ENCODE results near the gene PTEN.

Gene PTEN

DNA sequence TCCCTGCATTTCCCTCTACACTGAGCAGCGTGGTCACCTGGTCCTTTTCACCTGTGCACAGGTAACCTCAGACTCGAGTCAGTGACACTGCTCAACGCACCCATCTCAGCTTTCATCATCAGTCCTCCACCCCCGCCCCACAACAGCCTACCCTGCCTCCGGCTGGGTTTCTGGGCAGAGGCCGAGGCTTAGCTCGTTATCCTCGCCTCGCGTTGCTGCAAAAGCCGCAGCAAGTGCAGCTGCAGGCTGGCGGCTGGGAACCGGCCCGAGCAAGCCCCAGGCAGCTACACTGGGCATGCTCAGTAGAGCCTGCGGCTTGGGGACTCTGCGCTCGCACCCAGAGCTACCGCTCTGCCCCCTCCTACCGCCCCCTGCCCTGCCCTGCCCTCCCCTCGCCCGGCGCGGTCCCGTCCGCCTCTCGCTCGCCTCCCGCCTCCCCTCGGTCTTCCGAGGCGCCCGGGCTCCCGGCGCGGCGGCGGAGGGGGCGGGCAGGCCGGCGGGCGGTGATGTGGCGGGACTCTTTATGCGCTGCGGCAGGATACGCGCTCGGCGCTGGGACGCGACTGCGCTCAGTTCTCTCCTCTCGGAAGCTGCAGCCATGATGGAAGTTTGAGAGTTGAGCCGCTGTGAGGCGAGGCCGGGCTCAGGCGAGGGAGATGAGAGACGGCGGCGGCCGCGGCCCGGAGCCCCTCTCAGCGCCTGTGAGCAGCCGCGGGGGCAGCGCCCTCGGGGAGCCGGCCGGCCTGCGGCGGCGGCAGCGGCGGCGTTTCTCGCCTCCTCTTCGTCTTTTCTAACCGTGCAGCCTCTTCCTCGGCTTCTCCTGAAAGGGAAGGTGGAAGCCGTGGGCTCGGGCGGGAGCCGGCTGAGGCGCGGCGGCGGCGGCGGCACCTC, at the start of gene PTEN, which contains the start of gene KLLN:
TSS of gene PTEN (plus strand) at position 573 of the 891 bp plus-strand sequence. CDS start 845 bp downstream, outside the sequence.
TSS of gene KLLN (minus strand) at position 481 of the 891 bp plus-strand sequence. CDS start 1,046 bp downstream, outside the sequence.
- TF ChIP-seq, protein P1, sequence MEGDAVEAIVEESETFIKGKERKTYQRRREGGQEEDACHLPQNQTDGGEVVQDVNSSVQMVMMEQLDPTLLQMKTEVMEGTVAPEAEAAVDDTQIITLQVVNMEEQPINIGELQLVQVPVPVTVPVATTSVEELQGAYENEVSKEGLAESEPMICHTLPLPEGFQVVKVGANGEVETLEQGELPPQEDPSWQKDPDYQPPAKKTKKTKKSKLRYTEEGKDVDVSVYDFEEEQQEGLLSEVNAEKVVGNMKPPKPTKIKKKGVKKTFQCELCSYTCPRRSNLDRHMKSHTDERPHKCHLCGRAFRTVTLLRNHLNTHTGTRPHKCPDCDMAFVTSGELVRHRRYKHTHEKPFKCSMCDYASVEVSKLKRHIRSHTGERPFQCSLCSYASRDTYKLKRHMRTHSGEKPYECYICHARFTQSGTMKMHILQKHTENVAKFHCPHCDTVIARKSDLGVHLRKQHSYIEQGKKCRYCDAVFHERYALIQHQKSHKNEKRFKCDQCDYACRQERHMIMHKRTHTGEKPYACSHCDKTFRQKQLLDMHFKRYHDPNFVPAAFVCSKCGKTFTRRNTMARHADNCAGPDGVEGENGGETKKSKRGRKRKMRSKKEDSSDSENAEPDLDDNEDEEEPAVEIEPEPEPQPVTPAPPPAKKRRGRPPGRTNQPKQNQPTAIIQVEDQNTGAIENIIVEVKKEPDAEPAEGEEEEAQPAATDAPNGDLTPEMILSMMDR (conservative IDR thresholded peaks at IDR 0.05) = no peak
- peak within 1 kb of the TSS; percentile 98 for H3K27ac ChIP-seq

DNA sequence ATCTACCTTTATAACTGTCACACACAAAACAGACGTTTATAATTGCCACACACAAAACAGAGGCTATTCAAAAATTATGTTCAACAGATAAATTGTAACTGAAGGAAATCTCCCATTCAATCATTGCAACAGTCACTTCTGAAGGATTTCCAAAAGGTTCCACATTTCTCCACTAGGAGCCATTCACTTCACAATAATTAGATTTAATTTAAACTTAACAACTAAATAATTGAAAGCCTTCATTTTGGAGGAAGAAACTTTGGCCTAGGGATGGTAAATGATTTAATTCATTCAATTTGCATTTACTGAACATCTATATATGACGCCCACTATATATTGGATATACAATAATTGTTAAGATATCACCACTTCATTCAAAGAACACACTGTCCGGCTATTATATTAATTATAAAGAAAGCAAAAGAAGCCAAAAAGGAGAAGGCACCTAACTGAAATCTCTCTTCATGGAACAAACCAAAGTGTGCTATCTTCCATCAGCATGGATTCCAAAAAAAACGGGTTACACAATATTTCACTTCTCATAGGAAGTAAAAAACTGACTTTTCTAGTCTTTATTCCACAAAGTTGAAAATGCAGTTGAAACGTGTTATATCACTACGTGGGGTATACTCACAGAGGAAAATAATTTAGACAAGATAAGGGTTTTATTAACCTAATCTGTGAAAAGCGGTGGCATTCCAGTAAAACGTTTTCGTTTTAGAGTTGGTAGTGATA, 47.1 kb upstream of the PTEN start:
- peak overlapping the region; percentile 94 for H3K27ac ChIP-seq
- TF ChIP-seq, protein P1 (conservative IDR thresholded peaks at IDR 0.05) = peak; percentile 32; the same call in 1 of the 2 replicates

DNA sequence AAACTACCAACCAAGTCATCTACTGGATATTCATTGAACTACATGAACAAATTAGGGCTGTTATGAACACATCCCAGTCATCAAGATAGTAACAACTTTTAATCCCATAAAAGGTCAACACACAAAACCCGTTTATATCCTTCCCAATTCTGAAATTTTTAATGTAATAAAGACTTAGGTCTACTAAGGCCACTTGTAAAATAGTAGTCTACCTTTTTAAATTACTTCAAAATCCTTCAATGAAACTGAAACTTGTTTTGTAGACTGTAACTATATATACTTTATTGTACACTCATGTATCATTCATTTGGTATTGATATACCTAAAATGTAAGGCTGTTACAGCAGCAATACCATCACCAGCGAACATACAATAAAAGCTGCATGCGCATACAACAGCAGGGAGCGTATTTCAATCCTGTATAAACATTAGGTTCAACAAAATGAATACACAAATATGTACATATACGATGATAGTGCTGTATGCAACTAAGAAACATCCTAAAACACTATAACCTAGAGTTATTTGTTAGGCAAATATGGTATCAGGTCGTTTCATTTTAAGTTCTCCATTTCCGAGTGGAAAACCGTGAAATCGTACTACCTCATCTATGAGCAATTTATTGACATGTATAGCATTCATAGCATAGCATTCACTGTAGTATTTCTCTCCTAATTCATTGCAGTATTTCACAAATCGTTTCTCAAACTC, 46.4 kb upstream of the PTEN start:
- TF ChIP-seq, protein P1 (conservative IDR thresholded peaks at IDR 0.05) = no peak

DNA sequence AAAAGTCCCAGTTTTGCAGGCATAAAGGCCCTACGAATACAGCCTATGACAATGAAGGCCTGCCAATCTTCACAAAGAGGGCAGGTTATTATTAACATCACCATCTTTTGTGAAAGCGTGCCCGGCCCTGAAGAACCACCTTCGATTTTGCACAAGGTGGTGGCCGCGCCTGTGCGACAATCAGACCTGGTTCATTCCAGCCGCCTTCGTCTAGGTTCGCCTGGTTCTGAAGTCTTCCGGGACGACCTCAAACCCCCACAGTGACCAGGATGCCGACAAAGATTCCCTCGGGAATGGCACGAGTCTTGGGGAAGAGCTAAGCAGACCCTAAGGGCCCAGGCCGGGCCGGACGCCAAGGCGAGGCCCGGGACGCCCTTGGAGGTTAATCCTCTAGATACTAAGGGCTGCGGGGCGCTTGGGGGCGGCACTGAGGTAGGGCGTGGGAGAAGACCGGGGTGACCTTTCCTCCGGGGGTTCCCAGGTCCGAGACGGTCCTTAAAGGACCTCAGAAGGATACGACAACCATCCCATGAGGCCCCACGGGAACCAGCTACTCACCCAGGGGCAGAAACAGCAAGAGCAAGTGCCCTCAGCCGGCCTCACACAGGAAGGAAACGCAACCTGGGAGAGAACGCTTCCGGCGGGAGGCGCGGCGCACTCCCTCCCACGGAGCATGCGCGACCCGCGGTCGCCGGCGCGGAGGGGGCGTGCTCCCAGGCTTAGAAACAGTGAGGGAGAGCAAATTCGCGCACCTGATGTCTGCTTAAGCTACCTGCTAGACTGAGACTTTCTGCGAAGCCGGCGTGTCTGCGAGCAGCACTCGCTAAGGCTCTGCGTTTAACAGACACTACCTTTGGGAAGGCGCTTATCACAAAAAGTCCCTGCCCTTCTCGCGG, 45.6 kb upstream of the PTEN start, which contains the start of gene ATAD1:
TSS of gene ATAD1 (minus strand) at position 618 of the 896 bp plus-strand sequence. CDS start 3,627 bp downstream, outside the sequence.
- TF ChIP-seq, protein P1 (conservative IDR thresholded peaks at IDR 0.05) = no peak
- H3K27ac ChIP-seq = peak within 1 kb of the TSS; percentile 94

More for the DNA sequence above, 46.4 kb upstream of the PTEN start:
- peak overlapping the region; percentile 94 for H3K27ac ChIP-seq

DNA sequence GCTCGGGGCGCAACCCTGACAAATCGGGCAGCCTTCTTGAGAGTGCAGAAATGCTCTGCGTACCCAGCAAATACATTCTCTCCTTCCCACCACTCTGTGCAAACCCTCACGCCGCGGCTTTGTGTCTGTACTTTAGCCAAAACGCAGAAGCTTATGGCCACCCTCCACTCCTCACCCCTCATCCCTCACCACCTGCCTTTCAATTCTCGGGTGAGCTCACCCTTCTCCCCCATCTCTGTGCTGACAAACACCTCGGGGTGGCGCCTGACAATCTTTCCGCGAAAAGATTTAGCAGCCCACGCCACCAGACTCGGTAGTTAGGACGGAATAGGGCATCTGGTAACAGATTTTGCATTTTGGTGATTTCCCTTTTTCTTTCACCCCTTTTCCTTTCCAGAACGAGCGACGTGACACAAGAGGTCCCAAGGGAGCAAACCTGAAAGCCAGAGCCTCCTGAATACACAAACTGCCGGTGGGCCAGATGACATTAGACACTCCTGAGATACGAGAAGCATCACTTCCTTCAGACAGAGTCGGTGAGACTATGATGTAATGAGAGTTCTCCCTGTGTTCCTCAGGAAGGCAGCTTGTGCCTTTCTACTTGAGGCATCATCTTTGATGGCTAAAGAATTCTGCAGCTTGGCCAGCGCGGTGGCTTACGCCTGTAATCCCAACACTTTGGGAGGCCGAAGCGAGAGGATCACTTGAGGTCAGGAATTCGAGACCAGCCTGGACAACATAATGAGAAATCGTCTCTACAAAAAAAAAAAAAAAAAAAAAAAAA, 44.7 kb upstream of the PTEN start:
- TF ChIP-seq, protein P1 (conservative IDR thresholded peaks at IDR 0.05) = no peak; the same call in 1 of the 2 replicates
- H3K27ac ChIP-seq = peak overlapping the region; percentile 94

DNA sequence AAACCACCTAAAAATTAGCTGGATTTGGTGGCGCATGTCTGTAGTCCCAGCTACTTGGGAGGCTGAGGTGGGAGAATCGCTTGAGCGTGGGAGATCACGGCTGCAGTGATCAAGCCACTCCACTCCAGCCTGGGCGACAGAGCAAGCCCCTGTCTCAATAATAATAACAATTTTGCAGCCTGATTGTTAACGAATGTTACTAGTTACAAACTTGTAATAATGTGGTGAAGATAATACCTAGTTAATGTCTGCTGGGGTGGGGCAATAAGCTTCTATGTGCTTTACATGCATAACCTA, 44.2 kb upstream of the PTEN start:
- peak overlapping the region; percentile 94 for H3K27ac ChIP-seq
- TF ChIP-seq, protein P1 (conservative IDR thresholded peaks at IDR 0.05) = no peak

Data from VCaP (cell line).